GM18508 (cell line): ENCODE results near the gene CLIC3.

ENCODE experiments used
- ATAC-seq: cut with Tn5 transposase; IDR thresholded peaks from one replicate; pipeline ENCODE4 v1.9.1; 2021; ENCODE audit warnings: moderate number of reproducible peaks; ENCODE audit not compliant: insufficient read depth, unreplicated experiment

Gene CLIC3

GRCh38 chr9:137018761-137019559 is 22.6 kb upstream of the CLIC3 start:
- ATAC-seq = no peak

GRCh38 chr9:137017791-137018497 is 21.6 kb upstream of the CLIC3 start:
- no peak for ATAC-seq

GRCh38 chr9:137017071-137017470 is 20.7 kb upstream of the CLIC3 start:
- ATAC-seq = no peak

- no peak for ATAC-seq
These were observed 20.1 kb upstream of the CLIC3 start for GRCh38 chr9:137016436-137016835.

- no peak for ATAC-seq
These were observed 19.6 kb upstream of the CLIC3 start for GRCh38 chr9:137015976-137016375.

- ATAC-seq = no peak
These were observed 19.2 kb upstream of the CLIC3 start for GRCh38 chr9:137015540-137015930.

- ATAC-seq = no peak
These were observed 18.6 kb upstream of the CLIC3 start for GRCh38 chr9:137014776-137015539.

- ATAC-seq = no peak
These were observed 17.8 kb upstream of the CLIC3 start for GRCh38 chr9:137014166-137014565.

- ATAC-seq = no peak
These were observed 17.2 kb upstream of the CLIC3 start for GRCh38 chr9:137013571-137013940.

GRCh38 chr9:137012694-137013570 is 16.6 kb upstream of the CLIC3 start:
- no peak for ATAC-seq

GRCh38 chr9:137011907-137012675 is 15.7 kb upstream of the CLIC3 start:
- ATAC-seq = no peak

- no peak for ATAC-seq
These were observed 14.8 kb upstream of the CLIC3 start for GRCh38 chr9:137011156-137011555.

GRCh38 chr9:137009938-137010732 is 13.8 kb upstream of the CLIC3 start:
- no peak for ATAC-seq

GRCh38 chr9:137009217-137009616 is 12.8 kb upstream of the CLIC3 start:
- ATAC-seq = no peak

- ATAC-seq = no peak
These were observed 11.9 kb upstream of the CLIC3 start for GRCh38 chr9:137008312-137008711.

GRCh38 chr9:137007816-137008270 is 11.5 kb upstream of the CLIC3 start:
- ATAC-seq = no peak

GRCh38 chr9:137007108-137007815 is 10.9 kb upstream of the CLIC3 start:
- ATAC-seq = no peak
